Tracheal epithelial cell (primary cell): Measurements from ENCODE around the gene MINPP1. TPM values are rescaled to one million over a fixed set of nuclear protein-coding genes. Genes with fewer than 3 reads are reported as not detected.

Experiments used
- total RNA-seq: library from RNA; depleted of rRNA; stranded (reverse); fragments of >200 nt; gene quantifications from 2 replicates; pipeline ENCODE4 v1.2.1, GENCODE V29; 2014

Gene MINPP1
- 21.9 and 38.8 TPM in 2 replicates for total RNA-seq

GRCh38 chr10:87504640-87505365 is at the start of gene MINPP1:
MINPP1 (plus strand) TSS chr10:87504893; CDS start chr10:87504916, 23 bp downstream.

Other genes starting within 250 kb of the MINPP1 start
- gene NUTM2D, start 147.1 kb upstream of the MINPP1 start, total RNA-seq, result 2.2 and 4.9 TPM in 2 replicates
- gene PAPSS2, start 155.0 kb downstream of the MINPP1 start, total RNA-seq, result 1.1 and 12.3 TPM in 2 replicates